Measurements from ENCODE around the gene LRRC28. TPM values are rescaled to one million over a fixed set of nuclear protein-coding genes. Genes with fewer than 3 reads are reported as not detected.

The LRRC28 gene
- total RNA-seq, 1 donor from 2014 or later, result 10.5 TPM

DNA sequence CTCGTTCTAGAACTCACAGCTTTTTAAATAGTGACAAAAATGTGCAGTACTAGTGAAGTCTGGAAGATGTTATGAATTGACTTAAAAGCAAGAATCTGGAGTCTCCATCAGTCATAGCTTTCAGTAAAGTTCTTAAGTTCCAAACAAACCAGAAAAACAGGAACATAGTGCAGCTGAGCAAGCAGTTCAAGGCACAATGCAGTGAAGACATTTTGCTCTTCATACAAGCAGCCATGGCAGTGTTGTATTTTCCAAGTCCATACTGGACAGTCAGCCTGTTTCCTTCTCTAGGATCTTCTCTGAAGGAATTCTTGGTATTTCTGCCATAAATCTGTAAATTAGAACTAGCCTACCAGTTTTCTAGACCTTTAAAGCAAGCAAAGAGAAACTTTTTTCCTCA, 90.5 kb downstream of the LRRC28 start:
- no peak for DNase-seq (ENCODE audit: low read depth in 2 of 2)

DNA sequence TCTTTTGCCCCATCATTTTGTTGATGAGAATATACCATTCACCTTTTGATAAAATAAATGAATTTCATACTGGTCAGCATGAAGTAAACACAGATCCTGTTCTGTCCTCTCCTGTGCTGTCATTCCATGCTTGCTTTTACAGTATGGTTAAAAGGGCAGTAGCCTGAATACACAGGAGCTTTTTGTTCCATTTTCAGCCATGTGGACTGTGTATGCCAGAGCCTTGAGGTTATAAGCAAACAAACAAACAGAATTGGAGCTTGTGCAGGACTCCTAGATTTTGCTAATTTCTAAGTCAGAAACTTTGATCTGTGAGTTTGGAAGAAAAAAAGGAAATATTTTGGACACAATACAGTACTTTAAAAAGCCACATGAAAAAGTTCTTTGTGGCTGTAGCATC, 91.9 kb downstream of the LRRC28 start:
- DNase-seq (ENCODE audit: low read depth in 2 of 2), result no peak

- DNase-seq (ENCODE audit: low read depth in 2 of 2), result peak; percentile 67 to 71
Measured at GRCh38 chr15:99343881-99344551, 92.7 kb downstream of the LRRC28 start.

DNA sequence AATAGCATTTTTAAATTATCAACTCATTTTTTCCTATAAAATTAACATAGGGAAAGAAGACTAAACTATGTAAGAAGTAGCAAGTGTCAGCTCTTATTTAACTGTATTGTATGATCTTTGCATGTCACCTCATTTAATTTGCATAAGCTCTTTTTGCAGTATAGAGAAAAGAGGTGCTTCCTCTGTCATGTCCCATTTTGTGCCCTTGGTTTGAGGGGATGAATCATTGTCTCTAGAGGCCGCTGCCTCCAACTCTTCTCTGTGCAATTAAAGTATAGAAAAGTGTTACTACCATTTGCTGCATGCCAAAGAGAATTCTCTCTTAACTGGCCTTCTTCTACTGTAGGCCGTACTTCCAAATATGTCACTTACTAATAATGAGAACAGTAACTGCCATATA, 93.4 kb downstream of the LRRC28 start:
- DNase-seq (ENCODE audit: low read depth in 2 of 2), result no peak

DNA sequence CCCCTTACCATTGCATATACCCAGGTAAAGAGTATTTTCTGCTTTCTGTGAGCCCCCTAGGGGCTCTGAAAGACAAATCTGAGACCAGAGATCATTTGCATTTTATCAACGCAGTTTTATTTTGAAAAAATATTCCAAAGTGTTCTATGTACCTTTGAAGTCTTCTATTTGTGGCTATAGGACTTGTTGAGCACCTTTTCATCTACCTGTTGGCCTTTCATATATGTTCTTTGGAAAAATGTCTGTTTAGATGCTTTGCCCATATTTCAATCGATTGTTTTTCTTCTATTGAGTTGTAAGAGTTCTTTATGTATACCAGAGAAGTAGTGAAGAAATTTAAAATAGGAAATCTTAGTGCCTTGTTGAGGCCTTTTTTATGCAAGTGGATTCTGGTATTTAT, 94.0 kb downstream of the LRRC28 start:
- no peak for DNase-seq (ENCODE audit: low read depth in 2 of 2)

DNA sequence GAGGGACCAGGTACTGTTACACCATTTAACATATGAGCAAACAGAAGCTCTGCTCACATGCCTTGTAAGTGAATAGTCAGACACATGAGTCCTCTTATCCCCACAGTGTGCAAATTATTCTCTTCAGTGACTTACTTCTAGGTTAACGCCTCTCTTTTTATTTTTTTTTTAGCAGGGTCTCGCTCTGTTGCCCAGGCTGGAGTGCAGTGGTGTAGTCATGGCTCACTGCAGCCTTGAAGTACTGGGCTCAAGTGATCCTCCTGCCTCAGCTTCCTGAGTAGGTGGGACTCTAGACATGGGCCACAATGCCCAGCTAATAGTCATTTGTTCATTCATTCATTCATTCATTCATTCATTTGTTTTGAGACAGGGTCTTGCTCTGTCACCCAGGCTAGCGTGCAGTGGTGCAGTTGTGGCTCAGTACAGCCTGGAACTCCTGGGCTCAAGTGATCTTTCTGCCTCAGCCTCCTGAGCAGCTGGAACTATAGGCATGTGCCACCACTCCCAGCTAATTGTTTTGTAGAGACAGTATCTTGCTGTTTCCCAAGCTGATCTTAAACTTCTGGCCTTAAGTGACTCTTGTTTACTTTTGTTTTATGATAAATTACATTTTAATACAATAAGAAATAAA, 94.7 kb downstream of the LRRC28 start:
- DNase-seq (ENCODE audit: low read depth in 2 of 2), result no peak

GRCh38 chr15:99347574-99347973, 96.3 kb downstream of the LRRC28 start:
- no peak for DNase-seq (ENCODE audit: low read depth in 2 of 2)

GRCh38 chr15:99348412-99348811, 97.1 kb downstream of the LRRC28 start:
- no peak for DNase-seq (ENCODE audit: low read depth in 2 of 2)

DNA sequence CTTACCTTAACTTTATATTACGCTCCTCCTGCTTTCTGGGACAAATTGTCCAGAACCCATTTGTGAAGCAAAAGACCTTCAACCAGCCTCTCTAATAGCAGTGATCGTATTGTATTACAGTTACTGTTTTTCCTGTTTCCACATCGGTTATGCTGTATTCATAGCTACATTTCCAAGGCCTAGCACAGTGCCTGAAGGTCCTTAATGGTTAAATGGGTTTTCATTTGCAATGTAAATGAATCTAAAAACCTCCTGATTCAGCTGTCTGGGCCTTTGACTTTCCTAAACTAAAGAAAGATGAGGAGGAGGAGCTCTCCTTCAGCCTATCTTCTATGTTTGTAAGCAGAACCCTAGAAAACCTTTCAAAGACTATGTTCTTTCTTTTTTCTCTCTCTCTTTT, 99.1 kb downstream of the LRRC28 start:
- DNase-seq (ENCODE audit: low read depth in 2 of 2), result no peak

DNA sequence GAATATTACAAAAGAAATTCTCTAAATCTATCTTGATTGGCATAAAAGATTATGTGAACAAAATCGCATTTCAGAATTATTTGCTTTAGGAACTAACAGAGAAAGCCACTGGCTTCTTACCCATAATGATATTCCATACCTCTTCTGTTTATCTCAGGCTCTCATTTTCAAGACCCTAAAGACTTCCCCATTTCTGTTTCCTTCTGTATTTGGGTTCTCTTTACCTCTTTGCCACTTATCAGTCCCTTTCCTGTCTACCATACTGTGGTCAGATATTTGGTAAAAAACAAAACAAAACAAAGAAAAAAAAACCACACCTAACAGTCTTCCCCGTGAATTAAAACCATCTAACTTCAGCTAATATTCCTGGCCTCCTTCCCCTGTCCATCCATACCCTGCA, 108.5 kb downstream of the LRRC28 start:
- no peak for DNase-seq (ENCODE audit: low read depth in 2 of 2)

- peak; percentile 35 to 49 for DNase-seq (ENCODE audit: low read depth in 2 of 2)
Measured at GRCh38 chr15:99361545-99362185, 110.4 kb downstream of the LRRC28 start.

- DNase-seq (ENCODE audit: low read depth in 2 of 2), result no peak
Measured at GRCh38 chr15:99365242-99365641, 114.0 kb downstream of the LRRC28 start.

- no peak for DNase-seq (ENCODE audit: low read depth in 2 of 2)
Measured at GRCh38 chr15:99366013-99366412, 114.7 kb downstream of the LRRC28 start.

GRCh38 chr15:99368743-99369142, 117.5 kb downstream of the LRRC28 start:
- DNase-seq (ENCODE audit: low read depth in 2 of 2), result no peak

DNA sequence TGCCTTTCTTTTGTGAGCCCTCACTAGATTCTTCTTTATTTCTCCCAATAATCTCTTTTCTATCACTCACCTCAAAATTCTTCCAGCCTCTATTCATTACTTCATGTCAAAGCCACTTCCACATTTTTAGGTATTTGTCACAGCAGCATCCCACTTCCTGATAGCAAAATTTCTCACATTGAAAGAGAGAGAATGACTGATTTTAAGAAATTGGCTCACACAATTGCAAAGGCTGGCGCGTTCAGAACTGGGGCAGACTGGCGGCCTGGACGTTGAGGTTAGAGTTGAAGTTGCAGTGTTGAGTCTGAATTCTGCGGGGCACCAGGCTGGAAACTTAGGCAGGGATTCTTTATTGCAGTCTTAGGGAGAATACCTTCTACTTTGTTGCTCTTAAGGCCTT, 117.9 kb downstream of the LRRC28 start:
- no peak for DNase-seq (ENCODE audit: low read depth in 2 of 2)

GRCh38 chr15:99371180-99372103, 120.2 kb downstream of the LRRC28 start:
- no peak for DNase-seq (ENCODE audit: low read depth in 2 of 2)

- DNase-seq (ENCODE audit: low read depth in 2 of 2), result no peak
Measured at GRCh38 chr15:99385005-99385669, 133.9 kb downstream of the LRRC28 start.

- peak in 1 of 2 donors; percentile 56 for DNase-seq (ENCODE audit: low read depth in 2 of 2)
Measured at GRCh38 chr15:99385865-99386264, 134.6 kb downstream of the LRRC28 start.

DNA sequence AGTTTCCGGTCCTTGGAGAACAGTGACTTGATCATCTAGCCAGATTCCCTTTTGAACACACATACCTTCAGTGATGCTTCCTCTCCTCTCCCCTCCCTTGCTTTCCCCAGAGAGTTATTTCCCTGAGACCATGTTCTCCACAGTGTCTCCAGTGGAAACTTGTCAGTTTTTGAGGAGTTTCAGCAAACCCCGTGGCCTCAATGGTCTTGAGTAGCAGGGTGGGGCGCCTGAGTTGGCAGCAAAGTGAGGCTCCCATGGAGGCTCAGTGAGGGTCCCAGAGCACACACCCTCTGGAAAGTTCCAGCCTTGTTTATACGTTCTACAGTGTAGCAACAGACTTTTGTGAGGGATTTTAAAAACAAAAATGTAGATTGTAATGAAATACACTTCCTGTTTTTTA, 135.1 kb downstream of the LRRC28 start:
- DNase-seq (ENCODE audit: low read depth in 2 of 2), result no peak

DNA sequence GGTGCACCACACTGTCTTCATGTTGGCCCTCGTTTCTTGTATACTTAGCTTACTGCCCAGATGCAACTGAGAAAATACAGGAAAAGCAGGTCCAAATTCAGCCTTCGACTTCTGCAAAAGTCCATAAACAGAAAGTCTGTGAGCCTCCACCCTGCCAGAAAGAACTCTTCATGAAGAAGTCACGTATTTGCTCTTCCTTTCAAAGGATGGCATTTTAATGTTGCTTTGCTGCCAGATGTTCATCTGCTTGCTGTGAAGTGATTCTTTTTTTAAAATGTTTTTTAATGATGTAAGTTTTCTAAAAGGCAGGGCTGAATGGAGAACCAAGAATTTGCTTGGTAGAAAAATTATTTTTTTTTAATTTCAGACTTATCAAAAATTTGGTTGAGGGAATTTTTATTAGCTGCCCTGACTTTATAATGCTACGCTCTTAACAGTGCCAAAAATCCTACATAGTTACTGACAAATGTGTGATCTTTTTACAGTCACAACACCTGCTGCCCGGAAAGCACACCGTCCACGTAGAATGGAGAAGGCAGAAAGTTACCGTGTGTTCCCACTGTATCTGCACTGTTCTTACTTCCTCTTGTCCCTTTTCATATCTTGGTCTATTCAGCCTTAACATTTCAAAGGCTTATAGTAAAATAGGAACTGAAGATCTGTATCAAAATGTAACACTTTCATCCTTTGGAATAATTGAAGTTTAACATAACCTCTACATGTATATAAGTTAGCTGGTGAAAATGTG, 136.3 kb downstream of the LRRC28 start:
- DNase-seq (ENCODE audit: low read depth in 2 of 2), result no peak

GRCh38 chr15:99390667-99391066, 139.4 kb downstream of the LRRC28 start:
- no peak for DNase-seq (ENCODE audit: low read depth in 2 of 2)

Measured in lung microvascular endothelial cell (primary cell).